Measurements from ENCODE around the gene LCE3A.
"Not testable (repeated sequence)": the region's sequence is repeated elsewhere in the genome, so short reads cannot be mapped to it uniquely, and the experiment has no call there.

The LCE3A gene, protein sequence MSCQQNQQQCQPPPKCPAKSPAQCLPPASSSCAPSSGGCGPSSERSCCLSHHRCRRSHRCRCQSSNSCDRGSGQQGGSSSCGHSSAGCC

GRCh38 chr1:152622803-152623202, at the start of gene LCE3A:
Gene LCE3A (minus strand): TSS chr1:152623103. CDS start chr1:152623103, 0 bp downstream.
- no peak for DNase-seq

DNA sequence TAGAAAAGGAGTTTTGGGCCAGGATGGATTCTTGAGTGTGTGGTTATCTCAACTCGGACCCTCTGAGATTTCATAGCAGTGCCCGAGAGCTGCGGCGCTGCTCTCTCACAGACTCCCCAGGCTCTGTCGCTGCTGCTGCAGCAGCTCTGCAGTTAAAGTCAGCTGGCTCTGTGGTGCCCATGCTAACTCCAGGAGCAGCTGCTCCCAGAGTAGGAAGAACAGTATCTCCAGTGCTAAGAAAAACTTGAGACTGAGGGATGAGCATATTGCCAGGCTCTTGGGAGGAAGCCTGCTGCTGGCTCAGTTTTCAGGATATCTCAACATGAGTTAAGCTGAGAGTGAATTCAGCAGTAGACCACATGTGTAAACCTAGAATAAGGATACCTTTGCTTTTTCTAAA, 44.7 kb upstream of the LCE3A start:
- no peak for DNase-seq

- DNase-seq: not testable (repeated sequence)
Observed at GRCh38 chr1:152666171-152666570, 43.3 kb upstream of the LCE3A start.

DNA sequence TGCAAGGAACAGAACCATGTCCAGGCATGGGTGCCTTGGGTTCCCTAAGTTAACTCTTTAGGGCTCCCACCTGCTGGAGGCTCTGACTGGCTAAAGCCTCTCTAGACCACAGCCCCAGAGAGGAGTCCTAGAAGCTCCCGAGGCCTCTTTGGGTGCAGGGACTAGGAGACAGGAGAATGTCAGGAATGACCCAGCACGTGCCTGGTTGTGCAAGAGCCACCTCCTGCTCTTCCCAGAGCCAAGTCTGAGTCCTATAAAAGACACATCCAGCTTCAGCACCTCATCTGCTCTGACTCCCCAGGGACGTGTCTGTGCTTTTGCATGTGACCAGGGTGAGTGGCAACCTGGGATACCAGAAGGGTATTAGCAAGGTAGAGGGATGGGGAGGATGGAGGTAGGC, 40.2 kb upstream of the LCE3A start, which contains the start of gene LCE2D:
TSS of gene LCE2D (plus strand) at position 283 of the 400 bp plus-strand sequence. CDS start 726 bp downstream, outside the sequence.
- DNase-seq: no peak

- no peak for DNase-seq
Observed at GRCh38 chr1:152658649-152659048, 35.7 kb upstream of the LCE3A start.

DNA sequence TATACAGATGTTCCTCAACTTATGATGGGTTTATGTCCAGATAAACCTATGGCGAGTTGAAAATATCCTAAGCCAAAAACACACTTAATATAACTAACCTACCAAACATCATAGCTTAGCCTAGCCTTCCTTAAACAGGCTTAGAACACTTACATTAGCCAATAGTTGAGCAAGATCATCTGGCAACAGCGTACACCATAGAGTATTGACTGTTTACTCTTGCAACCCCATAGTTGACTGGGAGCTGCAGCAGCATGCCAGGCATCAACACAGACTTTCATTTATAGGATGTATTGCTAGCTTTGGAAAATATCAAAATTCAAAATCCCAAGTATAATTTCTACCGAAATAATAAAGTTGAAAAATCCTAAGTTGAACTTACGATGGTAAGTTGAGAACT, 34.8 kb upstream of the LCE3A start:
- DNase-seq: no peak

DNA sequence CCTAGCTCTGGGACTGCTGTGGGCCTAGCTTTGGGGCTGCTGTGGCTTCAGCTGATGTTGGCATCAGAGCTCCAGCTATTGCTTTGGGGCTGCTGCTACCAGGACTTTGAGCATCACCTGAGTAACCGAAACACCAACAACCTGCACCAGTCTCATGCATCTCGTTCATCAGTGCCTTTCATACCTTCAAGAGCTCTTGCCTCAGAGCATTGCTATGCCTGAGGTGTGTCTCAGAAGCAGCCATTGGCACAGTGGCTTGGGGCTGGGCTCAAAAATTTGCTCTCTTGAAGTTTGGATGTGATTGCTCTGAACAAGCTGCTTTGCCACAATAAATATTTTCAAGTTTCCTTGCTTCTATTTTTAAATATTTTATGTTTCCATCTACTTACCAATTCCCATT, 33.6 kb upstream of the LCE3A start:
- DNase-seq: no peak

GRCh38 chr1:152654110-152654509, 31.2 kb upstream of the LCE3A start:
- no peak for DNase-seq

DNA sequence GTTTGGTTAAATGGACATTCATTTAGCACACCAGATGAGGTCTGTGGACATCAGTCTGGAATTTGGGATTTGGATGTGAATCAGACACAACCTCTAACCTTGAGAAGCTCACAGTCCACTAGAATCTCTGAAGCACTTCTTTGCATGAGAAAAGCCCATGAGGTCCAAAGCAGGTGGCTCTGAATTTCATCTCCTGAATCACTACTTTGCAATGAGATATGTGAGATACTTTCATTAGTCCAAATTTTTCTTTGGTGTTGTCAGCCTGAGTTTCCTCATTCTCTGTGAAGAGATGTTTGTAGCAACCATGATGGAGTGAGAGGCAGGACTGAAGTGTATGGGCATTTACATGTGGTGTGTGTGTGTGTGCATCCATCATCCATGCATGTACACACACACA, 23.8 kb upstream of the LCE3A start:
- no peak for DNase-seq

- no peak for DNase-seq
Observed at GRCh38 chr1:152645146-152645545, 22.2 kb upstream of the LCE3A start.

DNA sequence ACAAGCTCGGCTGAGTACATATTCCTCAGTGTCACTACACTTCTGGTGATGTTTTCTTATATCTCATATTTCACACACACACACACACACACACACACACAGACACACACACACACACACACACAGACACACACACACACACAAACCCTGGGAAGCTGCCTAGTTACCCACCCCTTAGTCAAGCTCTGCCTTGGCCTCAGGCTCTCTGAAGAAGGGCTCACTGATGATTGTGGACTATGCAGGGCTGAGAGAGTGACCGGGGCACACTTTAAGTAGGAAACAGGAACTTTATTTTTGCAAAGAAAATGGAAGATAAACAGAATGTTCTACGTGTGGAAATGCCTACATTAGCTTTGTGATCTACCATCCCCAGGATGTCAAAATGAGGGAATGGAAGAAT, 21.0 kb upstream of the LCE3A start:
- no peak for DNase-seq

DNA sequence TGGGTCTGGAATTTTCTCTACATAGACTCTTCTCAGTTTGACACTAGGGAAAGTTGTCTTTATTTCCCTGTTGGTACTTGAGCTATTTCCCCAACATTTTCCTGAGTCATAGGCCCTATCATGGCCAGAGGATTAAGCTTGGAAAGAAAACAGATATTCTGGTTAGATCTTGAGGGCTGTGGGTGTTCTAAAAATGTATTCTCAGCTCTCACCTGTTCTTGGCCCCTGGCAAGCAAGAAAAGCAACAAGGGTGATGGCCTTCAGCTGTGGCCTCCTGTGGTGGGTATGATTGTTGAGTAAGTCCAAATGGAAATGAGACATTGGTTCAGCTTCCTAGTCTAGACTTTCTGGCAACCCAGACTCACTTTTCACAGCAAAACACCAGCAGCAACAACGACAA, 17.4 kb upstream of the LCE3A start:
- no peak for DNase-seq

DNA sequence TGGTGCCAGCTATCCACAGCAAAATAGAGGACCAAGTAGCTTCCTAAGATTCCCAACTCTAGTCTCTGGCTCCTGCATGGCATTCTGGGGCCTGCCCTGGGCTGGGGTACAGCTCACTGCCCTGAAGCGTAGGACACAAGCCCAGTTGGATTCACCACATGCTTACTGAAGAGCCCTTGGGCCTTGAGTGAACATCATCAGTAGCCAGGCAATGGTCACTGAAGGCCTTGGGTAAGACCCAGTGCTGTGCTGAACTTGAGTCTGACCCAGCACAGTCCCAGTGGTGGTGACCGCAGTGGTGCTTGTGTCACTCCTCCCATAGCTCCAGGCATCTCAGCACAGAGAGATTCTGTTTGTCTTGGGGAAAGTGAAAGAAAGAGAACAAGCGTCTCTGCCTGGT, 7.7 kb upstream of the LCE3A start:
- no peak for DNase-seq

DNA sequence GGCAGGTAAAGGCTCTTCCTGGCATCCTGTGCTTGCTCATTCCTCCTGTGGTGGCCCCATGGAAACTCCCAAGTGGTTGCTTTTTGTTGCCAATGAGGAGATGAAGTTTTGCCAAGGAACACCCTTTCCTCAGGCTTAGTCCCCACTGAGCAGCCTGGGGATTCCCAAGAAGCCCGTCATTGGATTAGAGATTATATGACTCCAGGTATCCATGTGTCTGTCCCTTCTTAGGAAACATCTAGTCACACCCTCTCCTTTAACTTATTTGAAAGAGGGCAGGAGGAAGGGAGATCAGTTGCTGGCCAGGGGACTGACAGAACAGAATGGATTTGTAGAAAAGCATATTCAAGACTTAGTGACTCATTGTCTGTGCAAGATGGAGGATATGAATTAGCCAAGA, 3.8 kb upstream of the LCE3A start:
- DNase-seq: no peak

DNA sequence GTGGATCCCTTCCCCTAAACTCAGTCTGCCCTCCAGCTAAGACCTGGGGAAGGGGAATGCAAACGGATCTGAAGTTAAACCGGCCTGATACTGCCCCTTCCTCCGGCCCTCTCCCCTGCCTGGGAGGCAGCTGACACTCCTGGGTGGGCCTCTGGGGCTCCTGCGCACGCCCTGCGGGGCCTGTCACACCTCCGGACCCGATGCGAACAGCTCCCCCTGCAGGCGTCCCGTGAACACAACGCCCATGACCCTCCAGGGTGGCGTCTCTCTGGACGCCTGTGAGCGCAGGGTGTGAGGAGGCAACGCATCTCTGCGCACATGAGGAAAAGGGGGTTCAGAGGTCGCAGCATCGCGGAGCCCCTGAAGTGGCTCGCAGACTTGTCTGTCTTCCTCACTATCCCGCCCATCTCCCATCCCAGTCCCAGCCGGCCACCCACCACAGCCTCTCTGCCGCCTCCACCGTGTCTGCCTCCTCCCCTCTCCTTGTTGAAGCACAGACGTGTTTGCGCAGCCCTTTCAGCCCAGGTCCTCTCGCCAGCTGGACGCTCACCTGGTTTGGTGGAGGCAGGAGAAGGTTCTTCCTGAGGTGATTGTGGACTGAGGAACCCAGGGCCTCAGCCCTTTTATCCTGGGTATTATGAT, 421 bp upstream of the LCE3A start:
- no peak for DNase-seq

- DNase-seq: no peak
Observed at GRCh38 chr1:152621993-152622392, 910 bp downstream of the LCE3A start.

- DNase-seq: no peak
Observed at GRCh38 chr1:152613511-152613910, 9.4 kb downstream of the LCE3A start, which contains the start of gene LCE3B. Gene LCE3B (plus strand): TSS chr1:152613811. CDS start chr1:152613811, 0 bp downstream.

DNA sequence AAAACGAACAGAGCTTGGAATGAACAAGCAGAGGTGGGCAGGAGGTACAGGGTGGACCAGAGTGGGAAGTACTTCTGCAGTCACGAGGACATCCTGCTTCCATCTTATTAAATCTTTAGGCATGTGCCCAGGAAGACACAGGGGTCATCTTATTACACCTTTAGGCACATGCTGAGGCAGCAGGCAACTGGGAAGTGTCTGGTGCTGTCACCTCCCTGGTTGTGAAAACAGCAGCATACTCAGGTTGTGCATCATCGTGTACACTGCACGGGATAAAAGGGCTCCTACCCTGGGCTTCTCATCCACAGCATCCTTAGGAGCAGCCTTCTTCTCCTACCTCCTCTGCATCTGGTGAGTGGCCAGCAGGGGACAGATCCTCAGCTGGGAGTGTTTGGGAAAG, 23.0 kb downstream of the LCE3A start, which contains the start of gene LCE3C:
TSS of gene LCE3C (plus strand) at position 301 of the 400 bp plus-strand sequence. CDS start 498 bp downstream, outside the sequence.
- no peak for DNase-seq

DNA sequence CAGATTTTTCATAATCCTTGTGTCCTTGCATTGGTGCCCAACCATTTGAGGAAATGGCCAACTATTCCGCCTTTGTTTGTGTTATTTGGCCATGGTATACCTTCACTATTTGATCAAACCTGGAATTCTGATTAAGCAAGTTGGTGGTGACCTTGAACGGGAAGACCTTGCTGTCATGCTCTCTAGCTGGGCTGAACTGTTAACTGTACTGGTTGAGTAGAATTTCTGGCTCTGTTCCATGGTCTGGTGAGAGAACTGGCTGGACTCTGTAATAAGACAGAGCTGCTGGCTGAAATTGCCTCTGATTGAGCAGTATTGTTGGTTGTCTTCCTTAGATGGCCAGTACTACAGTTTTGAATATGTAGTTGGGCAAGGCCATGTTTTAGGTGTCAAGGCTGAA, 25.9 kb downstream of the LCE3A start:
- DNase-seq: no peak

GRCh38 chr1:152585586-152585985, 37.3 kb downstream of the LCE3A start:
- DNase-seq: no peak

DNA sequence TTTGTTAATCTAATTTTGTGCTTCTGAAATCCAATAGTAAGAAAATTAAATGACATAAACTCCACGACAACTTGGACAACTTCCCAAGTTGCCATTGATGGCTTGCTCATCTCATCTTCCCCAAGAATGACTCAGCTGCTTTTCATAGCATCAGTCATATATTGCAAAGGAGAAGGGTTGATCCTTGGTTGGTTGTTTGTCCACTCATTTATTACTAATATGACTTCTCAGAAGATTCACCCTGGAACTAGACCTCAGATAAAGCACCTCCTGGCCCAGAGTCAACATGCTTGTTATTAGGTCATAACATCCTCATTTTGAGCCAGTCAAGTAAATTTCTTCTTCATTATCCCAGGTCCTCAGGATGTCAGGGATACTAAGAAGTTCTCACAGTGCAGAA, 40.3 kb downstream of the LCE3A start:
- DNase-seq: no peak

GRCh38 chr1:152580433-152580832, 42.5 kb downstream of the LCE3A start, which contains the start of gene LCE3D:
Gene LCE3D (minus strand): TSS chr1:152580516. CDS start chr1:152579936, 580 bp downstream.
- no peak for DNase-seq

DNA sequence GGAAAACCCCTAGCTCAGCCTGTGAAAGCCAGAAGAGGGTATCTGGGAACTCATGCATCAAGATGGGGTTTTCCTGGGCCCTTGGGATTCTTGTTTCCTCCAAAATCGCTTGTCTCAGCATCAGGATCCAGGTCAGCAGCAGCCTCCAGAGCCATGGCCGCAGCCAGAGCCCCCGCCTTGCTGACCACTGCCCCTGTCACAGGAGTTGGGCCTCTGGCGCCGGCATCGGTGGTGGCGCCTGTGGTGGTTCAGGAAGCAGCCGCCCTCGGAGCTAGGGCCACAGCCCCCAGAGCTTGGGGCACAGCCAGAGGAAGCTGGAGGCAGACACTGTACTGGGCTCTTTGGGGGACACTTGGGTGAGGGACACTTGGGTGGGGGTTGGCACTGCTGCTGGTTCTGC, 43.4 kb downstream of the LCE3A start:
- not testable (repeated sequence) for DNase-seq

- DNase-seq: no peak
Observed at GRCh38 chr1:152577168-152577567, 45.7 kb downstream of the LCE3A start.

All from activated CD4-positive, alpha-beta T cell treated with anti-CD3 and anti-CD28 coated beads for 1 hour (primary cell).